Ammon's horn (tissue), 1 donor: ENCODE data around the gene NUP54.
A peak's percentile ranks its signal among the peaks of the same experiment; 100 is the strongest.

Source experiments
- DNase-seq: peaks from one replicate; pipeline ENCODE4 v3.0.0-alpha.2; 2016; ENCODE audit warnings: low spot score

The NUP54 gene

GRCh38 chr4:76144546-76144945 lies 3.7 kb downstream of the NUP54 start:
- no peak for DNase-seq

- no peak for DNase-seq
Observed at GRCh38 chr4:76141241-76141640, 7.0 kb downstream of the NUP54 start.

GRCh38 chr4:76127754-76128153 lies 20.4 kb downstream of the NUP54 start:
- no peak for DNase-seq

GRCh38 chr4:76125816-76126215 lies 22.4 kb downstream of the NUP54 start:
- no peak for DNase-seq

- DNase-seq, result no peak
Observed at GRCh38 chr4:76120199-76120598, 28.0 kb downstream of the NUP54 start.

GRCh38 chr4:76117536-76117935 lies 30.7 kb downstream of the NUP54 start:
- DNase-seq, result no peak

GRCh38 chr4:76116821-76117220 lies 31.4 kb downstream of the NUP54 start:
- no peak for DNase-seq

GRCh38 chr4:76108467-76109181 lies 39.6 kb downstream of the NUP54 start:
- DNase-seq, result no peak

- no peak for DNase-seq
Observed at GRCh38 chr4:76106442-76106841, 41.8 kb downstream of the NUP54 start.

GRCh38 chr4:76105652-76106051 lies 42.5 kb downstream of the NUP54 start:
- peak; percentile 58 for DNase-seq

GRCh38 chr4:76096076-76096475 lies 52.1 kb downstream of the NUP54 start:
- DNase-seq, result no peak

- DNase-seq, result no peak
Observed at GRCh38 chr4:76095568-76095967, 52.6 kb downstream of the NUP54 start.

GRCh38 chr4:76091052-76091451 lies 57.1 kb downstream of the NUP54 start:
- DNase-seq, result no peak

GRCh38 chr4:76090241-76090691 lies 57.9 kb downstream of the NUP54 start:
- DNase-seq, result peak; percentile 45

- DNase-seq, result no peak
Observed at GRCh38 chr4:76088719-76089118, 59.5 kb downstream of the NUP54 start.

- peak; percentile 88 for DNase-seq
Observed at GRCh38 chr4:76087007-76087769, 61.0 kb downstream of the NUP54 start.

GRCh38 chr4:76084542-76084941 lies 63.7 kb downstream of the NUP54 start:
- no peak for DNase-seq

- DNase-seq, result no peak
Observed at GRCh38 chr4:76083386-76083988, 64.7 kb downstream of the NUP54 start.

- DNase-seq, result no peak
Observed at GRCh38 chr4:76078033-76078613, 70.1 kb downstream of the NUP54 start.

- DNase-seq, result no peak
Observed at GRCh38 chr4:76074993-76075600, 73.1 kb downstream of the NUP54 start.

GRCh38 chr4:76074468-76074867 lies 73.7 kb downstream of the NUP54 start, which contains the start of gene ART3:
Gene ART3 (plus strand): TSS chr4:76074709. CDS start chr4:76075890, 1,181 bp downstream.
- peak; percentile 42 for DNase-seq

- DNase-seq, result no peak
Observed at GRCh38 chr4:76072760-76073159, 75.4 kb downstream of the NUP54 start.
